Smooth muscle cell (in vitro differentiated cells): Measurements from ENCODE around the gene STAT2. TPM values are rescaled to one million over a fixed set of nuclear protein-coding genes. Genes with fewer than 3 reads are reported as not detected.

Experiments used
- DNase-seq: peaks from one replicate; lab custom pipeline; 2025; ENCODE audit not compliant: unreplicated experiment; lab: John Stamatoyannopoulos, UW
- H2AFZ ChIP-seq: fragments of 200-600 bp; sonication (generic); 2 replicates; pipeline ENCODE4 v1.6.0; 2016; ENCODE audit warnings: antibody characterized with exemption, low read depth, mild to moderate bottlenecking
- H3F3A ChIP-seq: fragments of 200-600 bp; sonication (generic); 2 replicates; pipeline ENCODE4 v1.6.0; 2017; ENCODE audit warnings: antibody characterized with exemption, low read depth
- H3K27ac ChIP-seq: fragments of 200-600 bp; sonication (generic); 2 replicates; pipeline ENCODE4 v1.5.1; 2016; ENCODE audit warnings: low read depth, mild to moderate bottlenecking
- H3K27me3 ChIP-seq: fragments of 200-600 bp; sonication (generic); 2 replicates; pipeline ENCODE4 v1.6.1; 2016; ENCODE audit warnings: low read depth, mild to moderate bottlenecking
- H3K36me3 ChIP-seq: fragments of 200-600 bp; sonication (generic); 2 replicates; pipeline ENCODE4 v1.5.1; 2016; ENCODE audit warnings: low read depth
- H3K4me1 ChIP-seq: fragments of 200-600 bp; sonication (generic); 2 replicates; pipeline ENCODE4 v1.5.1; 2016; ENCODE audit warnings: low read depth
- H3K4me2 ChIP-seq: fragments of 200-600 bp; sonication (generic); 2 replicates; pipeline ENCODE4 v1.6.0; 2016; ENCODE audit warnings: mild to moderate bottlenecking
- H3K4me3 ChIP-seq: fragments of 200-600 bp; sonication (generic); 2 replicates; pipeline ENCODE4 v1.5.1; 2016; ENCODE audit warnings: mild to moderate bottlenecking
- H3K79me2 ChIP-seq: fragments of 200-600 bp; sonication (generic); 2 replicates; pipeline ENCODE4 v1.6.0; 2016; ENCODE audit warnings: low read depth, mild to moderate bottlenecking
- H3K9ac ChIP-seq: fragments of 200-600 bp; sonication (generic); 2 replicates; pipeline ENCODE4 v1.6.0; 2016; ENCODE audit warnings: low read depth
- H3K9me3 ChIP-seq: fragments of 200-600 bp; sonication (generic); replicated peaks from 2 replicates; pipeline ENCODE4 v1.5.1; 2016; ENCODE audit warnings: low read depth
- H4K20me1 ChIP-seq: fragments of 200-600 bp; sonication (generic); 2 replicates; pipeline ENCODE4 v1.6.0; 2016; ENCODE audit warnings: low read depth
- WGBS: methylation state at CpG from one replicate; pipeline ENCODE4 v1.1.7; 2016; ENCODE audit warnings: low lambda C conversion rate; 5-methylcytosine and 5-hydroxymethylcytosine counted together
- polyA plus RNA-seq: library from polyadenylated mRNA; unstranded; fragments of >200 nt; fragmentation: Nextera tagmentation; extraction: Ambion mirVana; gene quantifications from 2 replicates; pipeline ENCODE4 v1.2.1, GENCODE V29; 2016
- total RNA-seq: library from RNA; depleted of rRNA; stranded (reverse); fragments of >200 nt; gene quantifications from 2 replicates; pipeline ENCODE4 v1.2.3, GENCODE V29; 2014
- TF ChIP-seq, protein P1 (sequence below): fragments of 200-600 bp; sonication (generic); IDR thresholded peaks from 2 replicates; pipeline ENCODE4 v1.5.1; 2017; ENCODE audit warnings: borderline replicate concordance, mild to moderate bottlenecking, antibody characterized with exemption; ENCODE audit not compliant: insufficient read depth, poor library complexity, severe bottlenecking

Gene STAT2
- total and polyA plus RNA-seq, 2 experiments from 2014 or later: 108 to 141 TPM

GRCh38 chr12:56321027-56321426, 38.9 kb downstream of the STAT2 start:
- TF ChIP-seq, protein P1, sequence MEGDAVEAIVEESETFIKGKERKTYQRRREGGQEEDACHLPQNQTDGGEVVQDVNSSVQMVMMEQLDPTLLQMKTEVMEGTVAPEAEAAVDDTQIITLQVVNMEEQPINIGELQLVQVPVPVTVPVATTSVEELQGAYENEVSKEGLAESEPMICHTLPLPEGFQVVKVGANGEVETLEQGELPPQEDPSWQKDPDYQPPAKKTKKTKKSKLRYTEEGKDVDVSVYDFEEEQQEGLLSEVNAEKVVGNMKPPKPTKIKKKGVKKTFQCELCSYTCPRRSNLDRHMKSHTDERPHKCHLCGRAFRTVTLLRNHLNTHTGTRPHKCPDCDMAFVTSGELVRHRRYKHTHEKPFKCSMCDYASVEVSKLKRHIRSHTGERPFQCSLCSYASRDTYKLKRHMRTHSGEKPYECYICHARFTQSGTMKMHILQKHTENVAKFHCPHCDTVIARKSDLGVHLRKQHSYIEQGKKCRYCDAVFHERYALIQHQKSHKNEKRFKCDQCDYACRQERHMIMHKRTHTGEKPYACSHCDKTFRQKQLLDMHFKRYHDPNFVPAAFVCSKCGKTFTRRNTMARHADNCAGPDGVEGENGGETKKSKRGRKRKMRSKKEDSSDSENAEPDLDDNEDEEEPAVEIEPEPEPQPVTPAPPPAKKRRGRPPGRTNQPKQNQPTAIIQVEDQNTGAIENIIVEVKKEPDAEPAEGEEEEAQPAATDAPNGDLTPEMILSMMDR: no peak
- H3F3A ChIP-seq: no peaks in the 10 kb centered on the region
- no peak overlapping the region for H3K4me3 ChIP-seq
- H3K4me1 ChIP-seq: peaks cover 7% of the 10 kb centered on the region
- WGBS: 76% methylated on average over 2 of the region's 2 CpGs
- H3K9me3 ChIP-seq: no peaks in the 10 kb centered on the region
- no peak for DNase-seq
- no peaks in the 10 kb centered on the region for H3K79me2 ChIP-seq
- no peak overlapping the region for H3K4me2 ChIP-seq
- H3K36me3 ChIP-seq: no peaks in the 10 kb centered on the region
- H3K27me3 ChIP-seq: no peaks in the 10 kb centered on the region
- no peak overlapping the region for H2AFZ ChIP-seq
- H3K27ac ChIP-seq: no peak overlapping the region
- no peaks in the 10 kb centered on the region for H4K20me1 ChIP-seq
- no peak overlapping the region for H3K9ac ChIP-seq

DNA sequence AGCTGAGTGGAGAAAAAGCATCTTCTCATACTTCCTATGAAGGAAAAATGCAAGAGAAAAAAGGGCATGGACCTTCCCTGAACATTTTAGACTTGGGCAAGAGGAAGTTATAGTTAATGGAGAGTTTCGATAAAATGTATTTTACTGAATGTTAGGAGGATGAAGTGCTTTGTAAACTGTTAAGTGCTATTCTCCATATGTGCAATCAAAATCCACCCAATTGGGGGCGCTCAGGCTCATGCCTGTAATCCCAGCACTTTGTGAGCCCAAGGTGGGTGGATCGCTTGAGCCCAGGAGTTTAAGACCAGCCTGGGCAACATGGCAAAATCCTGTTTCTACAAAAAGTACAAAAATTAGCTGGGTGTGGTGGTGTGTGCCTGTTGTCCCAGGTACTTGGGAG, 42.2 kb downstream of the STAT2 start:
- no peaks in the 10 kb centered on the region for H3K36me3 ChIP-seq
- H3K79me2 ChIP-seq: peaks cover 20% of the 10 kb centered on the region
- H3K4me2 ChIP-seq: no peak overlapping the region
- H3F3A ChIP-seq: no peaks in the 10 kb centered on the region
- 80% methylated on average over 3 of the region's 3 CpGs for WGBS
- peaks cover 14% of the 10 kb centered on the region for H3K4me1 ChIP-seq
- H3K27ac ChIP-seq: no peak overlapping the region
- no peaks in the 10 kb centered on the region for H3K27me3 ChIP-seq
- H3K9ac ChIP-seq: no peak overlapping the region
- no peaks in the 10 kb centered on the region for H4K20me1 ChIP-seq
- H2AFZ ChIP-seq: no peak overlapping the region
- TF ChIP-seq, protein P1: no peak
- H3K4me3 ChIP-seq: no peak overlapping the region
- no peak for DNase-seq
- no peaks in the 10 kb centered on the region for H3K9me3 ChIP-seq

GRCh38 chr12:56315622-56316473, 44.1 kb downstream of the STAT2 start, which contains the start of gene CNPY2:
Gene CNPY2 (minus strand): TSS chr12:56315988. CDS start chr12:56315217, 771 bp downstream.
- Histone ChIP-seq H3K27ac (peak within 1 kb of the TSS; percentile 69), H3K79me2 (peaks cover 20% of the 10 kb centered on the region)
- WGBS: 1% methylated on average over 62 of the region's 62 CpGs

More at GRCh38 chr12:56315622-56316473, 44.1 kb downstream of the STAT2 start, which contains the start of gene CNPY2:
- H3K4me1 ChIP-seq: peaks cover 14% of the 10 kb centered on the region
- H3K4me3 ChIP-seq: peak within 1 kb of the TSS; percentile 93
- peak within 1 kb of the TSS; percentile 91 for H2AFZ ChIP-seq
- H3F3A ChIP-seq: no peaks in the 10 kb centered on the region
- H3K9me3 ChIP-seq: no peaks in the 10 kb centered on the region
- TF ChIP-seq, protein P1: no peak
- peak within 1 kb of the TSS; percentile 80 for H3K9ac ChIP-seq
- peak within 1 kb of the TSS; percentile 98 for H3K4me2 ChIP-seq
- DNase-seq: peak; percentile 83
- H4K20me1 ChIP-seq: no peaks in the 10 kb centered on the region
- no peaks in the 10 kb centered on the region for H3K36me3 ChIP-seq
- no peaks in the 10 kb centered on the region for H3K27me3 ChIP-seq
